HCT116 (cell line): ENCODE measurements around the gene KIN. TPM values are rescaled to one million over a fixed set of nuclear protein-coding genes. Genes with fewer than 3 reads are reported as not detected.

Source experiments
- ATAC-seq: fragments of 200-7000 bp; cut with Tn5 transposase; 2 replicates; pipeline ENCODE4 v1.9.1; 2020; ENCODE audit warnings: mild to moderate bottlenecking, moderate library complexity
- BruUV-seq: library from RNA; stranded (reverse); fragments of 400-500 nt; replicated peaks from 2 replicates; lab custom pipeline; 2021; lab: Mats Ljungman, UMichigan
- CTCF ChIA-PET: fragments of 300-600 bp; sonication (Branson Sonifier 250); formaldehyde crosslinking; loops from one replicate; lab custom pipeline; 2021; ENCODE audit warnings: antibody characterized with exemption; lab: Charles Lee
- POLR2A ChIA-PET: fragments of 300-600, 350-600 bp; sonication (Branson Sonifier 250); formaldehyde crosslinking; loops from one replicate; lab custom pipeline; 2021; ENCODE audit warnings: antibody characterized with exemption; lab: Charles Lee
- RAD21 ChIA-PET, 2 experiments: fragments of 300-600 bp; sonication (Branson Sonifier 250); formaldehyde crosslinking; loops; one replicate each; lab custom pipeline; 2023; ENCODE audit warnings: low total read pairs in 2 of 2; ENCODE audit not compliant: uncharacterized antibody in 2 of 2, unreplicated experiment in 2 of 2, low non-redundant PET in 1 of 2; lab: Charles Lee
- DNase-seq: peaks from one replicate; pipeline ENCODE4 v3.0.0-alpha.2; 2010; ENCODE audit warnings: low read depth, low spot score
- H2AFZ ChIP-seq: fragments of 200-600 bp; shearing (Covaris generic), sonication (generic); 2 replicates; pipeline ENCODE4 v1.6.1; 2017; ENCODE audit warnings: low read depth, mixed run types, mixed read lengths, antibody characterized with exemption, low read length; ENCODE audit not compliant: poor library complexity, severe bottlenecking
- H3K27ac ChIP-seq: 2 replicates; pipeline ENCODE4 v1.5.1; 2012; ENCODE audit warnings: low read depth, low read length
- H3K27me3 ChIP-seq: fragments of 200-600 bp; sonication (generic); 2 replicates; pipeline ENCODE4 v1.6.1; 2016; ENCODE audit warnings: mixed run types, low read length, mixed read lengths; ENCODE audit not compliant: insufficient read depth
- H3K36me3 ChIP-seq, 2 experiments: fragments of 200-500 bp in 1 of 2; fragments of 200-600 bp in 1 of 2; sonication (Bioruptor generic) in 1 of 2; sonication (generic) in 1 of 2; 2 replicates each; pipeline versions ENCODE4 v1.5.1 to v1.6.1; 2014 to 2016; ENCODE audit warnings: low read length in 2 of 2, inconsistent platforms in 1 of 2, mixed read lengths in 1 of 2, mixed run types in 1 of 2; ENCODE audit not compliant: insufficient read depth in 2 of 2, control insufficient read depth in 1 of 2
- H3K4me1 ChIP-seq, 2 experiments: fragments of 200-600 bp in 1 of 2; sonication (generic) in 1 of 2; 2 replicates each; pipeline versions ENCODE4 v1.5.1 to v1.6.1; 2012 to 2017; ENCODE audit warnings: low read length in 2 of 2, inconsistent platforms in 1 of 2, mild to moderate bottlenecking in 1 of 2, mixed read lengths in 1 of 2, mixed run types in 1 of 2, moderate library complexity in 1 of 2; ENCODE audit not compliant: insufficient read depth in 2 of 2, control insufficient read depth in 1 of 2
- H3K4me2 ChIP-seq: fragments of 200-600 bp; sonication (generic); 2 replicates; pipeline ENCODE4 v1.6.1; 2017; ENCODE audit warnings: mixed run types, low read length, mixed read lengths
- H3K4me3 ChIP-seq, 2 experiments: fragments of 200-600 bp in 1 of 2; sonication (generic) in 1 of 2; replicated peaks in 1 of 2; 2 replicates each; pipeline ENCODE4 v1.5.1; 2011 to 2016; ENCODE audit warnings: low read length in 2 of 2, control low read depth in 1 of 2, low read depth in 1 of 2, mild to moderate bottlenecking in 1 of 2, mixed read lengths in 1 of 2, mixed run types in 1 of 2
- H3K79me2 ChIP-seq: fragments of 200-600 bp; sonication (generic); 2 replicates; pipeline ENCODE4 v1.6.1; 2017; ENCODE audit warnings: mild to moderate bottlenecking, mixed run types, low read length, moderate library complexity, mixed read lengths; ENCODE audit not compliant: insufficient read depth
- H3K9ac ChIP-seq: fragments of 200-600 bp; sonication (generic); 2 replicates; pipeline ENCODE4 v1.6.1; 2016; ENCODE audit warnings: low read length, mixed read lengths
- H3K9me2 ChIP-seq: fragments of 200-600 bp; sonication (generic), shearing (Covaris generic); 2 replicates; pipeline ENCODE4 v1.6.1; 2017; ENCODE audit warnings: mixed run types, mild to moderate bottlenecking, moderate library complexity; ENCODE audit not compliant: insufficient read depth
- H3K9me3 ChIP-seq, 2 experiments: fragments of 200-500 bp in 1 of 2; fragments of 200-600 bp in 1 of 2; sonication (Bioruptor generic) in 1 of 2; sonication (generic) in 1 of 2; 2 replicates each; pipeline ENCODE4 v1.6.1; 2014 to 2017; ENCODE audit warnings: low read length in 2 of 2, mixed read lengths in 2 of 2, inconsistent platforms in 1 of 2, low read depth in 1 of 2, mild to moderate bottlenecking in 1 of 2, mixed run types in 1 of 2, moderate library complexity in 1 of 2; ENCODE audit not compliant: control insufficient read depth in 1 of 2, insufficient read depth in 1 of 2
- H4K20me1 ChIP-seq: fragments of 200-600 bp; sonication (generic), shearing (Covaris generic); 2 replicates; pipeline ENCODE4 v1.6.1; 2017; ENCODE audit warnings: mixed run types, mild to moderate bottlenecking, moderate library complexity; ENCODE audit not compliant: insufficient read depth
- CBX3 ChIP-seq: IDR thresholded peaks from 2 replicates; pipeline ENCODE4 v1.6.1; 2012; ENCODE audit warnings: low read depth
- CTCF ChIP-seq, 3 experiments: fragments of 200-600 bp in 1 of 3; sonication (generic) in 1 of 3; IDR thresholded peaks in 2 of 3; conservative IDR thresholded peaks in 1 of 3; 2 replicates each; pipeline ENCODE4 v1.5.1; 2012 to 2017; ENCODE audit warnings: low read depth in 2 of 3, low read length in 2 of 3, antibody characterized with exemption in 1 of 3, borderline replicate concordance in 1 of 3, control low read depth in 1 of 3, mild to moderate bottlenecking in 1 of 3, mixed read lengths in 1 of 3, mixed run types in 1 of 3, moderate library complexity in 1 of 3; ENCODE audit not compliant: insufficient read depth in 1 of 3
- EGR1 ChIP-seq: IDR thresholded peaks from 2 replicates; pipeline ENCODE4 v1.6.1; 2012; ENCODE audit warnings: low read depth
- EZH2 ChIP-seq: fragments of 200-600 bp; sonication (generic); IDR thresholded peaks from 2 replicates; pipeline ENCODE4 v1.6.1; 2017; ENCODE audit warnings: antibody characterized with exemption, mixed run types
- EZH2phosphoT487 ChIP-seq: fragments of 200-600 bp; IDR thresholded peaks from 2 replicates; pipeline ENCODE4 v1.6.1; 2018; ENCODE audit warnings: antibody characterized with exemption, borderline replicate concordance
- FOSL1 ChIP-seq: IDR thresholded peaks from 2 replicates; pipeline ENCODE4 v1.6.1; 2012; ENCODE audit warnings: low read depth
- JUND ChIP-seq: IDR thresholded peaks from 2 replicates; pipeline ENCODE4 v1.6.1; 2012
- REST ChIP-seq: IDR thresholded peaks from 2 replicates; pipeline ENCODE4 v1.6.1; 2012; ENCODE audit warnings: low read depth
- SP1 ChIP-seq: IDR thresholded peaks from 2 replicates; pipeline ENCODE4 v1.6.1; 2012; ENCODE audit warnings: low read depth
- TCF7L2 ChIP-seq: IDR thresholded peaks from 2 replicates; pipeline ENCODE4 v1.7.0; 2011; ENCODE audit warnings: borderline replicate concordance, inconsistent platforms; ENCODE audit not compliant: insufficient read depth, insufficient read length; ENCODE audit errors: extremely low read depth
- YY1 ChIP-seq: IDR thresholded peaks from 2 replicates; pipeline ENCODE4 v1.6.1; 2011; ENCODE audit warnings: low read length, low read depth, moderate library complexity, mild to moderate bottlenecking; ENCODE audit not compliant: insufficient replicate concordance; ENCODE audit errors: extremely low read depth
- intact Hi-C: fragments of 100-400 bp; cut with micrococcal nuclease; formaldehyde crosslinking; loops from 2 replicates; pipeline ENCODE4 v1.10.0; 2022
- total RNA-seq: library from RNA; stranded (reverse); gene quantifications from one replicate; pipeline ENCODE4 v1.2.1, GENCODE V29; 2021; ENCODE audit not compliant: unreplicated experiment

KIN gene
- total RNA-seq, 1 experiment from 2014 or later, result 13.6 TPM

GRCh38 chr10:7804741-7805140, 16.9 kb upstream of the KIN start:
- no peak for TF ChIP-seq EGR1
- TF ChIP-seq REST, result no peak
- TF ChIP-seq YY1, result no peak
- no peak for TF ChIP-seq SP1
- no peak for TF ChIP-seq JUND
- TF ChIP-seq EZH2, result no peak
- TF ChIP-seq CTCF (IDR thresholded peaks at IDR 0.05 in 2 of 3, conservative IDR thresholded peaks at IDR 0.05 in 1 of 3; ENCODE audit: borderline replicate concordance in 1 of 3, insufficient read depth in 1 of 3, low read depth in 2 of 3, low read length in 2 of 3), result no peak
- no peak for TF ChIP-seq EZH2phosphoT487
- TF ChIP-seq FOSL1, result no peak
- no peak for TF ChIP-seq TCF7L2
- TF ChIP-seq CBX3, result no peak
- H3K4me1 ChIP-seq, result no peaks in the 10 kb centered on the region
- H3K27ac ChIP-seq, result no peak overlapping the region
- H3K9me3 ChIP-seq, result no peaks in the 10 kb centered on the region
- H3K27me3 ChIP-seq, result no peaks in the 10 kb centered on the region
- H3K9me2 ChIP-seq, result no peaks in the 10 kb centered on the region
- H3K9ac ChIP-seq, result no peak overlapping the region
- ChIA-PET CTCF (no interaction called here), RAD21 (no interaction called here), POLR2A (no interaction called here)
- ATAC-seq (no peak), DNase-seq (no peak)
- no peaks in the 10 kb centered on the region for H4K20me1 ChIP-seq
- intact Hi-C loops, result no loop called here
- no TSS peak for BruUV-seq
- H3K4me3 ChIP-seq, result no peak overlapping the region
- peaks cover 21% of the 10 kb centered on the region for H3K79me2 ChIP-seq
- H3K4me2 ChIP-seq, result no peak overlapping the region
- peaks cover 56% of the 10 kb centered on the region in 2 experiments for H3K36me3 ChIP-seq
- no peak overlapping the region for H2AFZ ChIP-seq
